IMR-90 (cell line): ENCODE results near the gene ZNF407. TPM values are rescaled to one million over a fixed set of nuclear protein-coding genes. Genes with fewer than 3 reads are reported as not detected.

Experiments
- ATAC-seq: fragments of 200-7000 bp; cut with Tn5 transposase; 2 replicates; pipeline ENCODE4 v1.9.1; 2020; ENCODE audit warnings: low read depth, mild to moderate bottlenecking, moderate library complexity
- BruUV-seq: library from RNA; stranded (reverse); fragments of 400-500 nt; replicated peaks from 2 replicates; lab custom pipeline; 2021; lab: Mats Ljungman, UMichigan
- CTCF ChIA-PET: fragments of 300-600 bp; formaldehyde crosslinking; extraction: SDS; loops from one replicate; lab custom pipeline; 2021; ENCODE audit warnings: antibody characterized with exemption; lab: Yijun Ruan, JAX
- POLR2A ChIA-PET: fragments of 300-600 bp; sonication (Branson Sonifier 250); formaldehyde crosslinking; loops from one replicate; lab custom pipeline; 2022; ENCODE audit warnings: antibody characterized with exemption; ENCODE audit not compliant: unreplicated experiment; lab: Charles Lee
- DNase-seq: peaks from one replicate; pipeline ENCODE4 v3.0.0; 2013
- H2AFZ ChIP-seq: replicated peaks from 2 replicates; pipeline ENCODE3; 2013; ENCODE audit warnings: low read length, mild to moderate bottlenecking; ENCODE audit not compliant: poor library complexity
- H2AK5ac ChIP-seq: 2 replicates; pipeline ENCODE4 v1.6.1; 2013; ENCODE audit warnings: low read depth, low read length, inconsistent platforms
- H2AK9ac ChIP-seq: replicated peaks from 2 replicates; pipeline ENCODE3; 2013; ENCODE audit warnings: mild to moderate bottlenecking, low read depth, low read length, moderate library complexity; ENCODE audit not compliant: poor library complexity
- H2BK120ac ChIP-seq: 2 replicates; pipeline ENCODE4 v1.6.1; 2013; ENCODE audit warnings: low read depth, low read length, inconsistent platforms
- H2BK15ac ChIP-seq: 3 replicates; pipeline ENCODE4 v1.6.1; 2013; ENCODE audit warnings: low read depth, low read length, inconsistent platforms
- H2BK20ac ChIP-seq: 2 replicates; pipeline ENCODE4 v1.6.1; 2013; ENCODE audit warnings: low read depth, mild to moderate bottlenecking, inconsistent platforms, low read length, moderate library complexity
- H2BK5ac ChIP-seq: 2 replicates; pipeline ENCODE4 v1.6.1; 2013; ENCODE audit warnings: mild to moderate bottlenecking, low read depth, low read length, inconsistent platforms; ENCODE audit not compliant: poor library complexity, severe bottlenecking
- H3K14ac ChIP-seq: replicated peaks from 2 replicates; pipeline ENCODE4 v1.6.1; 2013; ENCODE audit warnings: low read depth, low read length, inconsistent platforms
- H3K18ac ChIP-seq: 2 replicates; pipeline ENCODE4 v1.6.1; 2013; ENCODE audit warnings: low read depth, low read length, control low read depth
- H3K23ac ChIP-seq: 2 replicates; pipeline ENCODE4 v1.6.1; 2013; ENCODE audit warnings: low read depth, low read length, inconsistent platforms
- H3K27ac ChIP-seq: 2 replicates; pipeline ENCODE4 v1.5.1; 2013; ENCODE audit warnings: mild to moderate bottlenecking, control low read depth, low read length; ENCODE audit not compliant: insufficient read depth
- H3K27me3 ChIP-seq: 2 replicates; pipeline ENCODE4 v1.6.1; 2013; ENCODE audit warnings: low read length; ENCODE audit not compliant: control insufficient read depth, insufficient read depth
- H3K36me3 ChIP-seq: 2 replicates; pipeline ENCODE4 v1.6.1; 2013; ENCODE audit warnings: low read length, mixed read lengths; ENCODE audit not compliant: control insufficient read depth, insufficient read depth
- H3K4ac ChIP-seq: 2 replicates; pipeline ENCODE4 v1.6.1; 2013; ENCODE audit warnings: low read depth, low read length, inconsistent platforms
- H3K4me1 ChIP-seq: 2 replicates; pipeline ENCODE4 v1.6.1; 2013; ENCODE audit warnings: low read length, mixed read lengths; ENCODE audit not compliant: control insufficient read depth, insufficient read depth
- H3K4me2 ChIP-seq: 2 replicates; pipeline ENCODE4 v1.6.1; 2013; ENCODE audit warnings: low read depth, mild to moderate bottlenecking, control low read depth, low read length, moderate library complexity
- H3K4me3 ChIP-seq: 2 replicates; pipeline ENCODE4 v1.5.1; 2013; ENCODE audit warnings: low read depth, mild to moderate bottlenecking, control low read depth, low read length, moderate library complexity; ENCODE audit not compliant: insufficient read depth
- H3K56ac ChIP-seq: 2 replicates; pipeline ENCODE4 v1.6.1; 2013; ENCODE audit warnings: low read length, inconsistent platforms; ENCODE audit not compliant: insufficient read depth; ENCODE audit errors: extremely low read depth
- H3K79me1 ChIP-seq, 2 experiments: 2 replicates each; pipeline ENCODE4 v1.6.1; 2013; ENCODE audit warnings: low read length in 2 of 2, inconsistent platforms in 1 of 2, low read depth in 1 of 2
- H3K9ac ChIP-seq: 2 replicates; pipeline ENCODE4 v1.6.1; 2013; ENCODE audit warnings: low read depth, low read length, control low read depth
- H3K9me1 ChIP-seq: 2 replicates; pipeline ENCODE4 v1.6.1; 2013; ENCODE audit warnings: low read length, inconsistent platforms; ENCODE audit not compliant: insufficient read depth
- H3K9me3 ChIP-seq: 2 replicates; pipeline ENCODE4 v1.6.1; 2013; ENCODE audit warnings: low read length; ENCODE audit not compliant: control insufficient read depth, insufficient read depth
- H4K20me1 ChIP-seq: 2 replicates; pipeline ENCODE4 v1.6.1; 2013; ENCODE audit warnings: low read length, inconsistent platforms; ENCODE audit not compliant: insufficient read depth
- H4K5ac ChIP-seq: 2 replicates; pipeline ENCODE4 v1.6.1; 2013; ENCODE audit warnings: mild to moderate bottlenecking, low read depth, low read length, control low read depth
- H4K8ac ChIP-seq, 2 experiments: 2 replicates each; pipeline ENCODE4 v1.6.1; 2013; ENCODE audit warnings: low read depth in 2 of 2, low read length in 2 of 2, control low read depth in 1 of 2, inconsistent platforms in 1 of 2
- H4K91ac ChIP-seq: 2 replicates; pipeline ENCODE4 v1.6.1; 2013; ENCODE audit warnings: low read depth, low read length, inconsistent platforms; ENCODE audit not compliant: insufficient read depth
- BHLHE40 ChIP-seq: fragments of 150-350 bp; IDR thresholded peaks from 2 replicates; pipeline ENCODE4 v1.6.1; 2016; ENCODE audit warnings: mild to moderate bottlenecking, low read depth, low read length
- MAFK ChIP-seq: IDR thresholded peaks from 2 replicates; pipeline ENCODE4 v1.6.1; 2012; ENCODE audit warnings: low read depth, low read length, improper control_type of control experiment
- WGBS, 2 experiments: methylation state at CpG; one replicate each; pipeline versions ENCODE4 v1.1.5 to v1.1.7; 2013; ENCODE audit warnings: missing lambda C conversion rate in 2 of 2; ENCODE audit not compliant: insufficient read length in 1 of 2; ENCODE audit errors: extremely low coverage in 2 of 2; 5-methylcytosine and 5-hydroxymethylcytosine counted together
- dilution Hi-C: fragments of 300-500 bp; cut with HindIII; formaldehyde crosslinking; loops from one replicate; pipeline ENCODE4 v1.14.3; 2018; ENCODE audit warnings: low sequenced_read_pairs; ENCODE audit not compliant: unreplicated experiment
- in situ Hi-C: fragments of 300-500 bp; cut with MboI; formaldehyde crosslinking; loops from 3 replicates; pipeline ENCODE4 v1.14.3; 2019; ENCODE audit warnings: low sequenced_read_pairs, inconsistent platforms, mixed read lengths
- intact Hi-C: fragments of 100-400 bp; cut with micrococcal nuclease; formaldehyde crosslinking; loops from 2 replicates; pipeline ENCODE4 v1.10.0; 2022
- polyA plus RNA-seq, 3 experiments: library from polyadenylated mRNA; depleted of rRNA; stranded (reverse); fragments of >200 nt; gene quantifications; 2 replicates each; pipeline ENCODE4 v1.2.3, GENCODE V29; 2012; ENCODE audit warnings: low replicate concordance in 1 of 3
- total RNA-seq: library from RNA; depleted of rRNA; stranded (reverse); fragments of >200 nt; gene quantifications from 2 replicates; pipeline ENCODE4 v1.2.3, GENCODE V29; 2012

The ZNF407 gene
- total and polyA plus RNA-seq, 2 of the 4 experiments (the other 2 are of a cell fraction): 3.1 to 20.1 TPM

DNA sequence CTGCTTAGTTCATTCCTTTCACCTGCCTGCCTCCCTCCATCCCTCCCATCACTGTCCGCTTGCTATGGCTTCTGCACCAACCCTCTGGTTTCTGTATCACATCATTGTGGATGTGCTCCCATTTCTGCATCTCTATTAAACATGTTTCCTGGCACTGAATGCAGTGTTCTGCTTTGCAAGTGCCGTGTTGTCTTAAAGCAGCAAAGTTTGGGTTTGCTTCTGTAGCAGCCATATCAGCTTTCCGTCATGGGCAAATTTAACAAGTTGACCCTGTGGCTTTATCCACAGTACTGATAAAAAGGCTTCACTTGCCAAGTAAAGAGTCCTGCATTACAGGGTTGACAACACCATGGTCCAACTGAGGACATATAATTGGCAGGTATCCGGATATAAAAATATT is 445.8 kb downstream of the ZNF407 start:
- H4K91ac ChIP-seq: no peak overlapping the region
- no peak for TF ChIP-seq BHLHE40
- TF ChIP-seq MAFK: no peak
- CTCF ChIA-PET: interaction anchor here (0.6 kb wide), 1 partner anchor 196 kb away, joined by 3 read pairs; no protein-coding TSS in a partner anchor
- H3K4me3 ChIP-seq: no peak overlapping the region
- H4K5ac ChIP-seq: no peak overlapping the region
- no peaks in the 10 kb centered on the region for H4K20me1 ChIP-seq
- intact Hi-C loops: no loop called here
- no peak overlapping the region for H3K9ac ChIP-seq
- H3K4me1 ChIP-seq: no peaks in the 10 kb centered on the region
- dilution Hi-C loops: no loop called here
- no peak overlapping the region for H3K23ac ChIP-seq
- no peak overlapping the region for H3K27ac ChIP-seq
- no peak overlapping the region for H3K4ac ChIP-seq
- no peak overlapping the region for H2BK120ac ChIP-seq
- H2BK20ac ChIP-seq: no peak overlapping the region
- H3K4me2 ChIP-seq: no peak overlapping the region
- H3K56ac ChIP-seq: no peak overlapping the region
- in situ Hi-C loops: no loop called here
- ATAC-seq: no peak
- no peak overlapping the region for H2AK9ac ChIP-seq
- H3K79me1 ChIP-seq: no peaks in the 10 kb centered on the region; a peak in 1 of 4 replicates
- no peaks in the 10 kb centered on the region for H3K9me3 ChIP-seq
- no peak for DNase-seq
- no peak overlapping the region for H3K18ac ChIP-seq
- H2AFZ ChIP-seq: peak overlapping the region; percentile 26
- H4K8ac ChIP-seq: no peak overlapping the region
- no peaks in the 10 kb centered on the region for H3K36me3 ChIP-seq
- H2BK5ac ChIP-seq: no peak overlapping the region
- H2AK5ac ChIP-seq: no peak overlapping the region
- POLR2A ChIA-PET: no interaction called here
- H3K9me1 ChIP-seq: peaks cover 3% of the 10 kb centered on the region; the same call in 1 of the 2 replicates
- no TSS peak for BruUV-seq
- 71% methylated on average over 3 of the region's 4 CpGs; no CpG with 5 or more reads in 1 of the 2 experiments for WGBS, 2 experiments
- H3K14ac ChIP-seq: no peak overlapping the region
- no peaks in the 10 kb centered on the region for H3K27me3 ChIP-seq
- H2BK15ac ChIP-seq: no peak overlapping the region
